ENCODE measurements around the gene SCAND1. TPM values are rescaled to one million over a fixed set of nuclear protein-coding genes. Genes with fewer than 3 reads are reported as not detected.

Gene SCAND1
- total and polyA plus RNA-seq, 3 donors from 2014 or later, result 45.4 to 136 (median 120) TPM

DNA sequence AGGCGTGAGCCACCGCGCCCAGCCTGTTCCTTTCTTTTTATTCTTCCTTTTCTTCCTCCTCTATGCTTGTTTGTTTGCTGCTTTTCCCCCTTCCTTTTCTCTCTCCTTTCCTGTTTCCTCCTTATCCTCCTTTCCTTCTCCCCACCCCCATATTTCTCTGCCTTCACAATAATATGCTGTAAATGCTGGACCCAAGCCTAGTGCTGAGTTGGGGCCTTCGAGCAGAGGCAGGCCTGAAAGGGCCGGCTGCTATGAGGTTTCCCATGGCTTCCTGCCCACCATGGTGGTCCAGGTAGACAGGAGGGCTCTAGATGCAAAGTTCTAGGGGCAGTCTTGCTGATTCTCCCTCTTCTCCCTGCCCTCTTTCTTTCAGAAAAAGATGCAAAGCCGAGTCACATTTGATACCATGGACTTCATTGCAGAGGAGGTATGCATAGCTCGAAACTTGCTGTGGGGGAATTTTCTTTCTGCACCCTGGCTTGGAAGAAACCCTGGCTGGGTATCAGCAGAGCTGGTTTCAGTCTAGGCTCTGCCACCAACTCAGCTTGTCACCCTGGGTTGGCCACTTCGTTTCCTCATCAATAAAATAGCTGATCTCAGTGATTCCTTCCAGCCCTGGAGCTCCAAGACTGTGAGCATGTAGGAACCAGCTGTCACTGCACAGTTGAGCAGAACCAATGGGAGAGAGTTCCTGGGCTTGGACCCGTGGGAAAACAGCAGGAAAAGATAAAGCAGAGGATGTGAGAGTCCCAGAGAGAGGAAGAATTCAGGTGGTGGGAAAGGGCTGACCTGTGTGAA, 21.5 kb upstream of the SCAND1 start:
- no peaks in the 10 kb centered on the region for H3K36me3 ChIP-seq (ENCODE audit: low read depth, missing control alignments)
- H3K27ac ChIP-seq, result no peak overlapping the region
- no peaks in the 10 kb centered on the region for H3K4me1 ChIP-seq
- H3K27me3 ChIP-seq, result no peaks in the 10 kb centered on the region
- WGBS, 2 donors, result 52 to 61% methylated on average over 9 of the region's 9 CpGs
- intact Hi-C loops (cut with DNase I; ENCODE audit: low total_unique reads), result no loop called here
- no peak overlapping the region for H3K4me3 ChIP-seq
- TF ChIP-seq, protein P1, sequence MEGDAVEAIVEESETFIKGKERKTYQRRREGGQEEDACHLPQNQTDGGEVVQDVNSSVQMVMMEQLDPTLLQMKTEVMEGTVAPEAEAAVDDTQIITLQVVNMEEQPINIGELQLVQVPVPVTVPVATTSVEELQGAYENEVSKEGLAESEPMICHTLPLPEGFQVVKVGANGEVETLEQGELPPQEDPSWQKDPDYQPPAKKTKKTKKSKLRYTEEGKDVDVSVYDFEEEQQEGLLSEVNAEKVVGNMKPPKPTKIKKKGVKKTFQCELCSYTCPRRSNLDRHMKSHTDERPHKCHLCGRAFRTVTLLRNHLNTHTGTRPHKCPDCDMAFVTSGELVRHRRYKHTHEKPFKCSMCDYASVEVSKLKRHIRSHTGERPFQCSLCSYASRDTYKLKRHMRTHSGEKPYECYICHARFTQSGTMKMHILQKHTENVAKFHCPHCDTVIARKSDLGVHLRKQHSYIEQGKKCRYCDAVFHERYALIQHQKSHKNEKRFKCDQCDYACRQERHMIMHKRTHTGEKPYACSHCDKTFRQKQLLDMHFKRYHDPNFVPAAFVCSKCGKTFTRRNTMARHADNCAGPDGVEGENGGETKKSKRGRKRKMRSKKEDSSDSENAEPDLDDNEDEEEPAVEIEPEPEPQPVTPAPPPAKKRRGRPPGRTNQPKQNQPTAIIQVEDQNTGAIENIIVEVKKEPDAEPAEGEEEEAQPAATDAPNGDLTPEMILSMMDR (IDR thresholded peaks at IDR 0.05), result no peak
- TF ChIP-seq POLR2A (IDR thresholded peaks at IDR 0.05), result no peak
- no peaks in the 10 kb centered on the region for H3K9me3 ChIP-seq
- no peak for DNase-seq

DNA sequence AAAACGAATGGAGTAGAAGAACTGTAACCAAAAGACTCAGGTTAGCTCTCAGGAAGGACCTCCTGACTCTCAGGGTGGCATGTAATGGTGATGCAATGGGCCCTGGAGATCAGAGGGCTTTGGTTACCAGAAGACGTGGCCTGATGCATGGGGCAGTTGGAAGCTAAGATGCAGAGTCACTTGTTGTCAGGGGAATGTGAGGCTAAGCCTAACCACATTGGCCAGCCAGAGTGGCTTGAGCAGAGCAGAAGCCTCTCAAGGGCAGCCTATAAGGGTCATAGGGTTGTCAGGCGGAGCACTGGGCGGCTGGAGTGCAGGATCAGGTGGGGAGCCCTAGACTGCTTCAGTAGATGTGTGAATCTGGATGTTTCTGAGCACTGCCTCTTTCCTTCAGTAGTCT, 20.0 kb upstream of the SCAND1 start:
- Histone ChIP-seq H3K4me3 (no peak overlapping the region), H3K27ac (no peak overlapping the region), H3K27me3 (no peaks in the 10 kb centered on the region), H3K36me3 (ENCODE audit: low read depth, missing control alignments) (no peaks in the 10 kb centered on the region), H3K4me1 (no peaks in the 10 kb centered on the region), H3K9me3 (no peaks in the 10 kb centered on the region)
- DNase-seq, result no peak
- WGBS, 2 donors, result 85 to 89% methylated on average over 4 of the region's 4 CpGs
- intact Hi-C loops (cut with DNase I; ENCODE audit: low total_unique reads), result no loop called here
- TF ChIP-seq POLR2A (IDR thresholded peaks at IDR 0.05), result no peak
- TF ChIP-seq, protein P1 (IDR thresholded peaks at IDR 0.05), result no peak

DNA sequence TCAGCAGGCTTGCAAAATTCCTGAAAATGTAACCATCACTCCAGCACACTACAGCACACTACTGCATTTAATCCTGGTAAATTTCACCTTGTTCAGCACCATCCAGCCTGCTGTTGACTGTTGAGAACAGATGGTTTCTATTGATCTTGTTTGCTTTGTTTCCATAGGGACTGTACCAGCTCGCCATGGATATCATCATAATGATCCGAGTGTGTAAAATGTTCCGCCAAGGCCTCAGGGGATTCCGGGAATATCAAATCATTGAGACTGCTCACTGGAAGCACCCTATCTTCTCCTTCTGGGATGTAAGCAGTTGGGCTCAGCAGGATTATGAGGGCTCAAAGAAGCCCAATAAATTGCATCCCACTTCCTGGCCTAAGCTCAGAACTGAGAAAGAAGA, 18.2 kb upstream of the SCAND1 start:
- intact Hi-C loops (cut with DNase I; ENCODE audit: low total_unique reads), result no loop called here
- 71 to 93% methylated on average over 4 of the region's 4 CpGs for WGBS, 2 donors
- no peak for TF ChIP-seq POLR2A (IDR thresholded peaks at IDR 0.05)
- TF ChIP-seq, protein P1 (IDR thresholded peaks at IDR 0.05), result no peak

GRCh38 chr20:35971981-35972380, 17.7 kb upstream of the SCAND1 start:
- Histone ChIP-seq H3K9me3 (no peaks in the 10 kb centered on the region), H3K27ac (no peak overlapping the region), H3K36me3 (ENCODE audit: low read depth, missing control alignments) (no peaks in the 10 kb centered on the region), H3K4me3 (no peak overlapping the region), H3K4me1 (no peaks in the 10 kb centered on the region), H3K27me3 (no peaks in the 10 kb centered on the region)
- 92 to 93% methylated on average over 2 of the region's 2 CpGs for WGBS, 2 donors
- no peak for DNase-seq
- TF ChIP-seq, protein P1 (IDR thresholded peaks at IDR 0.05), result no peak
- no peak for TF ChIP-seq POLR2A (IDR thresholded peaks at IDR 0.05)
- intact Hi-C loops (cut with DNase I; ENCODE audit: low total_unique reads), result no loop called here

More for the DNA sequence above, 18.2 kb upstream of the SCAND1 start:
- Histone ChIP-seq H3K4me1 (no peaks in the 10 kb centered on the region), H3K27ac (no peak overlapping the region), H3K4me3 (no peak overlapping the region), H3K36me3 (ENCODE audit: low read depth, missing control alignments) (no peaks in the 10 kb centered on the region), H3K27me3 (no peaks in the 10 kb centered on the region), H3K9me3 (no peaks in the 10 kb centered on the region)
- DNase-seq, result no peak

GRCh38 chr20:35968930-35969329, 14.6 kb upstream of the SCAND1 start:
- no peak overlapping the region for H3K27ac ChIP-seq
- H3K4me3 ChIP-seq, result no peak overlapping the region
- no peak for TF ChIP-seq POLR2A (IDR thresholded peaks at IDR 0.05)
- TF ChIP-seq, protein P1 (IDR thresholded peaks at IDR 0.05), result no peak
- DNase-seq, result no peak
- intact Hi-C loops (cut with DNase I; ENCODE audit: low total_unique reads), result no loop called here
- 83% methylated on average over 1 of the region's 1 CpG for WGBS, 2 donors
- H3K4me1 ChIP-seq, result no peaks in the 10 kb centered on the region
- H3K36me3 ChIP-seq (ENCODE audit: low read depth, missing control alignments), result no peaks in the 10 kb centered on the region
- no peaks in the 10 kb centered on the region for H3K9me3 ChIP-seq
- no peaks in the 10 kb centered on the region for H3K27me3 ChIP-seq

All from testis (tissue), 3 donors.